CD4-positive, alpha-beta T cell treated with Interleukin-15 for 4 hours (primary cell): ENCODE results near the gene SYP.
A peak's percentile ranks its signal among the peaks of the same experiment; 100 is the strongest.
"Not testable (repeated sequence)": the region's sequence is repeated elsewhere in the genome, so short reads cannot be mapped to it uniquely, and the experiment has no call there.

ENCODE experiments used
- DNase-seq: peaks from one replicate; pipeline ENCODE4 v3.0.0-alpha.2; 2020; ENCODE audit warnings: low spot score

The SYP gene

DNA sequence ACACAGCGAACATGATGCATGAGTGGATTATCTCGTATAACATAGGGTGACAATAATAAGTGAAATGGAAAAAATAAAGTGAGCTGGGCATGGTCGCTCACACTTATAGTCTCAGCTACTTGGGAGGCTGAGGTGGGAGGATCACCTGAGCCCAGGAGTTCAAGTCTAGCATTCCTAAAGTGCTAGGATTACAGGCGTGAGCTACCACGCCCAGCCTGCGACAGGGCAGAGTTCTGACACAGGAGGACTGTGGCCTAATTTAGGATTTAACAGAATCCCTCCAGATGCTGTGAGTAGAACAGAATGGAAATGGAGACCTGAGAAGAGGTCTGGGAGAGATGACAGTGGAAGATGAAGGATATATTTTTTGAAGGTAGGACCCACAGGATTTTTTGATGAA is 10.4 kb downstream of the SYP start:
- DNase-seq: no peak

DNA sequence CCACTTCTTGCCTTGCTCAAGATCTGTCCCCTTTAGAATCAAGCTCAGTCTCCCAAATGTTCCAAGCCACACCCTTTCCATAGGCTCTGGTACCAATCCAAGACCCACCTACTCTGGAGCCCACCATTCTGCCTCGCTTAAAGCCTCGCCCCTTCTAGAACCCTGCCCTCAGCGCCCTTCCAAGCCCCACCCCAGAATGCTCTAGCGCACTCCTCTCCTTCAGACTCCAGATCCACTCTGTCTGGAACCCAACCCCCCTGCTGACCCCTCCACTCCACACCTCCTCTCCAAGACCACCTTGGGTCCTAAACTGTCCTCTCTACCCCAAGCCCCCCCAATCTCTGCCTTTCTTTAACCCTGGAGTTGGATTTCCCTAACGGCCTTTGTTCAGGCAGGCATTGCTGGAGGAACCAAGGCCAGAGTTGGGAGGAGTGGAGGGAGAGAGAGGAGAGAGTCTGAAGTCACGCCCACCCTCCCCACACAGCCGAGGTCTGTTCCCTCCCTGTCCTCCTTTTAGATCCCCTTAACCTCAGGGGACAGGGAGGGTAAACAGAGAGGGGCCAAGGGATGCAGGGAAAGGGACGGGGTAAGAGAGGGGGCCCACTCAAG is 11.4 kb downstream of the SYP start:
- DNase-seq: no peak

DNA sequence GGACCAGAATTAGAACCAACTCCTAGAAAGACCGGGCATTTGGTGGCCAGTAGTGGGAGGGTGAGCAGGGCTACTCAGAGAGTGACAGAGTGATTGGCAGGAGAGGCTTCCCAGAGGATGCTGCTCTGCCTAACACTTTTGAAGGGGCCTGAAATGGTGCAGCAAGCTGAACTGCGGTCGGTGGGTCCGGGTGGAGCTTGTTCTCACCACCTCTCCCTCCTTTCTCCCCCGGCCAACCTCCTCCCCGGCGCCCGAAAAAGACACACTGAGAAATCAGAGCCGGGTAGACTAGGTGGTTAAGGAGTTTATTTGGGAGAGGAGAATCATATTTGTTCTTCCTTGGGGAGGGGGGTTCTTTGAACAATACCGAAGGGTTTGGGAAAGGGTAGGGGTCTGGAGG is 12.5 kb downstream of the SYP start:
- DNase-seq: no peak

DNA sequence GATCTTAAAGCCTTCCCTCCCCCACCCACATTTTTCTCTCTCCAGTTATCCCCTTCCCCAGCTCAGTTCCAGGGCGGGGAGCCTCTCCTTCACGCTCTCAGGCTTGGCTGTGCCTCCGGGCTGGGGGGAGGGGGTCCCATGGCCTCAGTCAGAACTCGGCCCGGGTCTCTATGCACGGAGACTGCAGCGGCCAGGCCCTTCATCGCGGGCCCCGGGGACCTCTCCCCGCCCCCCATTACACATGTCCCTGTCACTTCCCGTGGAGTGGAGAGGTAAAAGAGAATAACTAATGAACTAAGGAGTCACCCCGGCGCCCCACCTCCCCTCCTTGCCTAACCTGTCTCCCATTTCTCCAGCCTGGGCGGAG is 13.0 kb downstream of the SYP start:
- no peak for DNase-seq

DNA sequence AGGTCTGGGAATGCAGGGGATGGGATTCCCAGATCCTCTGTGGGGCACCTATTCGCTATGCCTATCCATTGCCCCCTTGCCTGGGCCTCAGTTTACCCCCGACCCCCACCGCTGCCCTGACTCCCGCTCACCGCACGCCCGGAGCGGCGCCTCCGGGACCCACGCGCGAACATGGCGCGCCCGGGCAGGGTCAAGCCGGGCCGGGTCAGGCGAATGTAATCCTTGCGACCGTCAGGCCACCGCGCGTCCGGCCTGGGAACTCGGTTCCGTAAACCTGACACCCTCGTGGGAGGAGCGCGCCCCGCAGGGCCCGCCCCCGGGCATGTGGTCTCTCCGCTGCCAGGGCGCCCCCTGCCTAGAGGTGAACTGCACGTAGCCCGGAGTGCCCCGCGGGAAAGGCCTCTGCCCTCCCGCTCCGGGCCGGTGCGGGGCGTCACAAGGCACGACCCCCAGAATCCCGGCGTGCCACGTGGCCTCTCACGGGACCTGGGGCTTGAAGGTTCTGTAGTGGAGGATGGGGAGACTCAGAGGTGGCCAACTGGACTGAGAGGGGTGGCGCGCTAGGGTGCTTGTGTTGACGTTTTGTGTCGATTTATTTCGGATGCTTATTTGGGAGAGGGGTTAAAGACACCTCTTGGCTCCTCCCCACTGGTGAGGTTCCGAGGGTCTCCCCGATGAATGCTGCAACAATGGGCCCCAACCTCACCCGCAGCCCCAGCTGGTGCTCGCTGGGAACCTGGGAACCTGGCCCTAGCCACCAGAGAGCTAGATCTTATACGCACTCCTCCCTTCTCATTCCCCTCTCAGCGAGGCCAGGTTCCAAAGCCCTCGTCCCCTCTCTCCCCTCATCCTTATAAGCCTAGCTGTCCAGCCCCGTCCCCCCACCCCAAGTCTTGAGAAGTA is 13.6 kb downstream of the SYP start, which contains the start of gene PRICKLE3:
Gene PRICKLE3 (minus strand): TSS at position 249 of the 903 bp plus-strand sequence. CDS start 76 bp downstream, at position 173.
- DNase-seq: peak; percentile 69

DNA sequence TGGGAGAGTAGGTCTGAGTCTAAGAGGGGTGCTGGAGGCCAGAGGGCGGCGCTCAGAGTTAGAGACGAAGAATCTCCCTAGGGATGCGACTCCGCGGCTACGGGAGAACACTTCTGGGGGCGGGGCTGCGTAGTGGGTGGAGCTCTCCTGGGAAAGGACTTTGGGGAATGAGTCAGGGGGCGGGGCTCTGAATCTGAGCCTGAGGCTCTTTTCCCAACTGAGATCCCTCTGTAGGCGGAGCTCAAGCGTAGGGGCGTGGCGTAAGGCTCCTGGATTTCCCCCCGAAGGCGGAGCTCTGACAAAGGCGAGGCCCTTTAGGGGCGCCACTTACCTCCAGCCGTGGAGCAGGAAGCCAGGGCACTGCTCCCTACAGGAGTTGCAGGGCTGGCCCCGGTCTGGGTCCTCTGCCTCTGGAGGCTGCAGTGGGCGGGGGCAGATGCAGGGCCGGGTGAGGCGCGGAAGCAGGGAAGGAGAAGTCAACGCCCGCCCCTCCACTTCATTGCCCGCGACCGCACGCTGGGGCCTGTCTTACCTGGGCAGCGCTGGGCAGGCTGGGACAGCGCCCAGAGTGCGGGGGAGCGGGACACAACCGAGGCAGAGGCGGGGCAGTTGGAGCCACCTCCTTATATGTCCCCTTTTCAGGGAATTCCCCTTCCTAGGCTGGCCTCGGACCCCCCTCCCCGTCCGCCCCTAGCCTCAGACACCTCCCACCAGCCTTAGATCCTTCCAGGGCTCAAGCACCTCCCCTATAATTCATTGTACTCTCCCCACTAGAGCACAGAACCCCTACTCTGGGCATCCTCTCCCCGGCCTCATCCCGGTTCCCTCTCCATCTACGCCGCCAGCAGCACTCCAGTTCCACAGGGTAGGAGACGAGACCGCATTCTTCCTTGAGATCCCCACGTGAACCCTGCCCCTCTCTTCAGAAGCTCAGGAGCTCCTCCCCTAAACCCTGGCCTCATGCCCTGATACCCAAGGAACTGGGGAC is 15.4 kb downstream of the SYP start:
- DNase-seq: no peak

DNA sequence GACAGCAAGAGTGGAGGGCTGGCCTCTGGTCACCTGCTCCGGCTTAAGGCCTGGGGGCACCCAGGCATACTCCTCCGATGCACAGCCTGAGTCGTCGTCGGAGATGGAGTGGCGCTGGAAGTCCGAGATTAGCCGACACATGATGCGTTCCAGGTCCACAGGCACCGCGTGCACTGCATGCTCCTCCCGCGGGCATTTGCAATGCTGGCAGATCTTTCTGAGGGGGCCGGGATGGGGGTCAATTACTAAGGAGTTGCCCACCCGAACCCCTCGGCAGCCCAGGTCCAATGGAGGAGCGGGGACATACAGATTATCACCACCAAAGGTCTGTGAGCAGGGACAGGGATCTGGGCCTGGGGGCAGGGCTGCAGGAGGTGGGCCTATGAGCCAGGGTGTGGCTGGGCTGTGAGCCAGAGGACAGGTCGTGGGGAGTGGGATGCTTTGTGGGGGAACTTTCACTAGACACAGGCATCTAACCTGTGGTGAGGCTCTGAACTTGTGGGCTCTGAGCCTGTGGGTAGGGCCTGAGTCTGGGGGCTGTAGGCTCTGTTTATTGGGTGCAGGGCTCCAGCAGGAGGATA is 16.2 kb downstream of the SYP start:
- DNase-seq: no peak

DNA sequence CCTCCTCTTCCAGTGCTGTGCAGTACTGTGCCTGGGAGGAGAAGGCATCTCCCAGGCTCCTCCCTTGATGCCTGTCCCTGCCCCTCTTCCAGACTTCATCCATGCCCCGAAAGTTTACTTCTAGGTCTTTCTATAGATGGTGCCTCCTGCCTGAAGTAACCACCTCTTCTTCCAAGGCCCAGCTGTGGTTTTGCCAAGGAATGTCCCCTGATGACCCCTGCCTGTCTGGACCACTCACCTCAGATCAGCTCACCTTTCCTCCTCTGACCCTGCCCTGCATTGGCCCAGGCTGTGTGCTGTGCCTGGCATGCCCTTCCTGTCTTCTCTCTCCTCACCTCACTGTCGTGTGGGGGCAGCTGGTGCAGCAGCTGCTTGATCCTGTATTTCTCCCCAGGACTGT is 20.6 kb downstream of the SYP start:
- DNase-seq: no peak

DNA sequence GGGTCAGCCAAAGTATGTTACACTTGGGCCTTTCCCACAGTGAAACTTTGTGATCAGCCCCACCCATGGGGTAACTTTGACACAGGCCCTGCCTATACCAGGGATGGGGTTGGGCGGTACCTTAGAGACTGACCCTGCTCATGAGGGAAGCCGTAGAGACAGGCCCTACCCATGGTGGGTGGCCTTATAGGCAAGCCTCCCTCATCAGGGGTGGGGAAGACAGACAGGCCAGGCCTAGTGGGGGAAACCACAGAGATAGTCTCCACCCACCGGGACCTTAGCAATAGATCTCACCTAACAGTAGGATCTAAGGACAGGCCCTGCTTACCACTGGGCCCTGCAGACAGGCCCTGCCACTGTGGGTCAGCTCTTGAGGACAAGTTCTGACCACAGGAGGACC is 21.5 kb downstream of the SYP start:
- DNase-seq: no peak

DNA sequence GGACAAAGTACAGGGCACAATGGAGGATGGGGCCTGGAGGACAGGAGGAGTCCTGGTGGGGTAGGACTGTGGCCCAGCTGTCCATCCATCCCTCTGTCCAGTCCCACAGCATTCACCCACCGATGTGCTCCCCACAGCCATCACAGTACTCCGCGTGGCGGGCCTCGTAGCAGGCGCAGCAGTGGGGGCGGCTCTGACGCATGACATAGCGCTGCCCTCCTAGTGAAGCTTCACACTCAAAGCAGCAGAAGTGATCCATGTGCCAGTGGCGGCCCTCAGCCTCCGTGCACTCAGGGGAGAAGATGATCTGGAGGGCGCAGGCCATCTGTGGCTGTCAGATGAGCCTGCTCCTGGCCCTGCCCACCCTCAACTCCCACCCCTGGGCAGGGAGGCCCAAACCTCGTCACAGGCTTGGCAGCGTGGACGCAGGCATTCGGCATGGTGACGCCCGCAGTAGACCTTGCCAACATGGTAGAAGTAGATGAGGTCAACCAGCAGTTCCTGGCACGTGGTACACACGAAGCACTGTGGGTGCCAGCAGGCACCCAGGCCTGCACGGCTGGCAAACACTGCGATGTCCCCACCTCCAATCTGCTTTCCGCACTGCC is 22.0 kb downstream of the SYP start:
- no peak for DNase-seq

DNA sequence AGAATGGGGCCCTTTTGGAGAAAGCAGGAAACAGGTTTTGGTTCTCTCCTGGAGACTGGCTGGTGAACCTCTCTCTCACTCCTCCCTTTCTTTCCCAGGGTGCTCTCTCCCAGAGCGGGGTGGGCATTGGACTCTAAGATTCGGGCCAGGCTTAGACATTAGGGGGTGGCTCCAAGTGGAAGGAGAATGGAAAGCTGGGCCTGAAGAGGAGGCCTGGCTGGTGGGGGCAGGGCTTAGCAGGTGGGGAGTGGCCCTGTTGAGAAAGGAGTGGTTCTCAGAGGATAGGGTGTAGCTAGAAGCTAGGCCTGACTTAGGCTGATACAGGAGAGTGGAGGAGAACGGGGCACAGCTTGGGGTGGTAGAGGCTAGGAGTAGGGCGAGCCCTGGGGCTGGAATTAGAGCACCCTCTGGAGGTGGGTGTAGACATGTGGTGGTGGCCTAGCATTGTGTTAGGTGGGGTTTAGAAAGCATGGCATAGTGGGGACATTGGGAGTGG is 22.6 kb downstream of the SYP start:
- peak; percentile 24 for DNase-seq

DNA sequence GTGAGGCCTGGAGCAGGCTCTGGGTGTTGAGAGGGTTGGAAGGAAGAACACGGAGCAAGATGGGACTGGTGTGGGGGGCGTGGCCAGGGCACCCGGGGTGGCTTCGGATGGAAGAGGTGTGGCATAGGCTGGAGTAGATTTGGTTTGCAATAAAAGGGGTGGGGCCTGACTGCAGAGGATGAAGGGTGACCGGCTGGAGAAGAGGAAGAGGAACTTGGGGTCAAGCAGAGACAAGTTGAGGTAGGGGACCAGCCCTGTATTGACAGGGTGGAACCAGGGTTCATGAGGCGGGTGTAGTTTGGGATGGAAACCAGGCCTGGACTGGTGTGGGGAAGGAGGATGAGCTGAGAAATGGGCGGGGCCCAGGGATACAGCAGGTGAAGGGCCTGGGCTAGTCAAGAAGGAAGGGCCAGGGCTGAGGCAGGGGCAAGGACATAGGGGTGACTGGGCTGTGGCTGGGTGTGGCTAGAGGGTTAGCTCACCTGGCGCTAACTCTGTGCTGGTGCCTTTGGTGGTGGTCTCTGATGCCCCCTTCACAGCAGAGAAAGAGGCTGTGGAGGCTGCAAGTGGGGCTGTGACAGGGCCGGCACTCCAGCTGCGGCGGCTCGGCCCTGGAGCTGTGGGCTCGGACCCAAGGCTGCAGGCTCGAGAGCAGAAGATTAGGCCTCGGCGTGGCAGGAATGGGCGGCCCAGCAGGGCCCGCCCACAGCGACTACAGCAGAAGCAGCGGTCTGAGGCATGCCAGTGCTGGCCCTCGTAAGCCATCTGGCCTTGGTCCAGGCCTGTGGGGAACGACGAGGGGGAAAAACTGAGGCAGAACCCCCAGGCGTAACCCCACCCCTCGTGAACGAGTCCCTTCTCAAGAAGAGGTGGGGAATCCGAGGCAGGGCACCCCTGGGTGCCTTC is 23.3 kb downstream of the SYP start:
- DNase-seq: no peak

DNA sequence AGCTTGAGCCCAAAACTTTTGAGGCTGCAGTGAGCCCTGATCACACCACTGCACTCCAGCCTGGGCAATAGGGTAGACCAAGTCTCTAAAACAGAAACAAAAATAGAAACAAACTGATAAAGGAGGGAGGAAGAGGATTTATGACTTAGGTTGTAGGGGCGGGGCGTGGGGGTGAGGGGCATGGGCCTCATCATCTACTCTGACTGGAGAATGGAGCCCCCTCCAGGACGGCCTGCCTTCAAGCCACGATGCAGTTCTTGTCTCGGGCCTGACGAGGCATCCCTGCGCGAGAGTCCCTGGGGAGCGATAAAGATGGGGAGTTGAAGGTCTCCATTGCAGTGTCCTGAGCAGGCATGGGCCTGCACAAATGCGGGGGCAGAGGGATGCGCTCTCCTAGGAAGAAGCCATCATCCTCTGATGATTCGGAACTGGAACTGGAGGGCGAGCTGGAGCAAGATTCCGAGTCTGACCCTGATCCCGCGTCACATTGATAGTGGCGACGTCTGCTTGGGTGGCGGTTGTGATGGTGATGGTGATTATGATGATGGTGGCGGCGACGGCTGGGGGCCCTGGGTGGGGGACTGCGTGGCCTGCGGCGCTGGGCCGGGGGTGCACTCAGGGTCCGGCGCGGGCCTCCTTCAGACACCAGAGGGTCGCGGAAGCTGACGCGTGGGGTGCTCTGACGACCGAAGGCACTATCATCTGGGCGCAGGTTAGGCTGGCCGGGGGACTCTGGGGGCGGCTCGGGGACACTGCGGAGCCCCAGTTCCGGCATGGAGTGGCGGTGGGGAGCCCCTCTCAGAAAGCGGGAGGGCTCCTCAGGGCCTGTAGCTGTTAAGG is 24.3 kb downstream of the SYP start:
- DNase-seq: no peak

DNA sequence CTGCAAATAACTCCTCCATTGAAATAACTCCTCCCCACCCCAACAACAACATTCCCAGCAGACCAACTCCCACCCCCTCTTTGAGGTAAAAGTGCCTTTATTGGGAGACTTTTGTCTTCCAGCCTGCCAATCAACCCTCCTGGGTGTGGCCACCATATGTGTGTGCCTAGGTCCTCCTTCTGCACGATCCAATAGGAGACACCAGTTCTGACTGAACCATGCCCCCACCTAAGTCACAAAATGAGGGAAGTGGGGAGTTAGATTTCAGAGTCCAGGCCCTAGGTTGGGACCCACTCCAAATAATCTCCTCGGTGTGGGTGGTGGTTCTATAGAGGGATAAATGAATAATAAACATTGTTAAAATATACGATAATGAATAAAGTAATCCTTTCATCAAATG is 25.3 kb downstream of the SYP start:
- no peak for DNase-seq

DNA sequence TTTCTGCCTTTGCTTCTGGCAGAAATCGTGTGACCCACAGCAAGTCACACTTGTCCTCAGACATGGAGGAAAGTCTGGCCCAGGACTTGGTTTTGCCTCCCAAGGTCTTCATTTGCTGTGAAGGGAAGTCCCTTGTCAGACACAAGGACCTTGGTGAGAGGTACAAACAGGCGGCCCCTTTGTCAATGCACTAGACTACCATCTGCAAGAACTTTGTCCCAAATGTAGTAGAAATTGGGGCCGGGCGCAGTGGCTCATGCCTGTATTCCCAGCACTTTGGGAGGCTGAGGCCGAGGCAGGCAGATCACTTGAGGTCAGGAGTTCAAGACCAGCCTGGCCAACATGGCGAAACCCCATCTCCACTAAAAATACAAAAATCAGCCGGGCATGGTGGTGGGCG is 26.4 kb downstream of the SYP start:
- not testable (repeated sequence) for DNase-seq

DNA sequence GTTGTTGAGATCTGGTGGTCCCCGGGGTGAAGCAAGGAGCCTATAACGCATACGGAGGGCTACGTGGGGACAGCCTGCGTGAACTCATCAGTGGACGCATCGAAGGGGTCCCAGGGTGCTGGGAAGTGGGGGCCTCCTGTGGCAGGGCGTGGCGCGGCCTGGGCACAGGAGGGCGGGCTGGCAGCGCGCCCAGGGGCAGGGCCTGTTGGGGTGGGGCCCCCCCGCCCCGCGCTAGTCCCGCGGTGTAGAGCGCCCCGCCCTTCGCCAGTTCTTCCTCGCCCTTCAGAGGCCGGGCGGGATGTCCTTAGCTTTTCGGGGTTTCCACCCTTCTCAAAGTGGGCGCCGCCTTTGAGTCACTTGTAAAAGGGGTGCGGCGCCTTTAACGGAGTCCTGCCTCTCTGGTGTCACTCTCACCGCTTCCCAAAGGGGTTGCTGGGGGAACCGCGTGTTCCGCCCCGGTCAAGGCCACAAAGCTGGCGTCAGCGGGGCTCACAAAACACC is 27.7 kb downstream of the SYP start:
- peak; percentile 83 for DNase-seq

DNA sequence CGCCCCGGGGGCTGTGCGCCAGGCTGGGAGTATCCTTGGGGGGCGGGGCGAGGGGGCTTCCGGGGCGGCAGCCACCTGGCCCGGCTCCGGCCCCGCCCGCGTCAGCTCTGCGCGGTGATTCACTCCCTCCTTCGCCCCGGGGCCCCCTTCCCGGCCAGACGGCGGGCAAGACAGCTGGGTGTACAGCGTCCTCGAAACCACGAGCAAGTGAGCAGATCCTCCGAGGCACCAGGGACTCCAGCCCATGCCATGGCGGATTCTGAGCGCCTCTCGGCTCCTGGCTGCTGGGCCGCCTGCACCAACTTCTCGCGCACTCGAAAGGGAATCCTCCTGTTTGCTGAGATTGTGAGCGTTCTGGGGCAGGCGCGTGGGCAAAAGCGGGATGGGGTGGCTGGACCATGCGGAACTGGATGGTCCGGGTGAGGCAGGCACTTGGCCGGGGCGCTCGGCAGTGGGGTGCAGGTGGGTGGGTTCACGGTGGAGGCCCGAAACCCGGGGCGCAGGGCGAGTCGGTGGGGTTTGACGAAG is 28.2 kb downstream of the SYP start, which contains the start of gene PLP2:
Gene PLP2 (plus strand): TSS at position 147 of the 528 bp plus-strand sequence. CDS start 103 bp downstream, at position 250.
- peak; percentile 77 for DNase-seq

DNA sequence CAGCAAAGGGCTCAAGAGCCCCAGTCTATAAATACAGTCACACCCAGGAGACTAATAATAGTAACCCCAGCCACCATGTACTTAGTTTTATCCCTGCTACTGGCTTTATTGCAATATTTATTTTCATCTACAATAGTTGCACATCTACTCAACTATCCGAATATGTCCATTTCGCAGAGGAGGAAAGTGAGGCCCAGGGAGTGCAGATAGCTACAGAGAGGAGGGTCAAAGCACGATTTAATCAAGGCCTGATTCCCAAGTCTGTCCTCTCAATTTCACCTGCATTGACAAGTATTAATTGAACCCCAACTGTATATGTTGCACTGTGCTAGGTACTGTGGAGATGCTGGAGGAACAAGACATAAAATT is 32.3 kb downstream of the SYP start:
- no peak for DNase-seq
